Measurements from ENCODE around the gene JHY. TPM values are rescaled to one million over a fixed set of nuclear protein-coding genes. Genes with fewer than 3 reads are reported as not detected.

The JHY gene
- total and polyA plus RNA-seq, 2 donors (not counting 1 experiment from before 2014, with no cell fraction given), result 2.3 to 5.1 TPM

GRCh38 chr11:122869622-122870021 is 12.9 kb upstream of the JHY start:
- peaks cover 7% of the 10 kb centered on the region for H3K4me1 Mint-ChIP-seq
- Histone ChIP-seq H3K4me1 (ENCODE audit: control insufficient read depth in 2 of 2, insufficient read depth in 2 of 2, low read length in 2 of 2) (peaks cover 0 to under 1% of the 10 kb centered on the region in 2 donors), H3K9ac (ENCODE audit: low read length) (no peak overlapping the region), H3K79me2 (ENCODE audit: control insufficient read depth, insufficient read depth, low read length) (no peaks in the 10 kb centered on the region), H3K27me3 (replicated peaks in 1 of 4; ENCODE audit: control extremely low read depth in 1 of 4, control insufficient read depth in 3 of 4, insufficient read depth in 4 of 4, low read length in 3 of 4) (peaks cover 0 to 12% (median 2%) of the 10 kb centered on the region in 4 experiments), H4K20me1 (ENCODE audit: control insufficient read depth, insufficient read depth, low read length, poor library complexity, severe bottlenecking) (no peaks in the 10 kb centered on the region), H3K4me3 (ENCODE audit: control extremely low read depth in 1 of 5, extremely low read depth in 1 of 5, insufficient read depth in 1 of 5, low read depth in 2 of 5, low read length in 4 of 5) (no peak overlapping the region), H3K4me2 (replicated peaks; ENCODE audit: low read depth, low read length, poor library complexity, severe bottlenecking) (no peak overlapping the region), H2AFZ (ENCODE audit: insufficient read depth, low read depth, low read length, poor library complexity, severe bottlenecking) (no peak overlapping the region), H3K9me3 (ENCODE audit: control extremely low read depth in 1 of 3, control insufficient read depth in 2 of 3, insufficient read depth in 1 of 3, low read length in 2 of 3) (no peaks in the 10 kb centered on the region), H3K27ac (ENCODE audit: low read length in 2 of 2) (no peak overlapping the region), H3K36me3 (replicated peaks in 1 of 2; ENCODE audit: control extremely low read depth in 1 of 2, control insufficient read depth in 1 of 2, extremely low read depth in 1 of 2, insufficient read depth in 2 of 2, low read length in 1 of 2) (no peaks in the 10 kb centered on the region)
- H3K9me3 Mint-ChIP-seq (ENCODE audit: insufficient read depth), result no peaks in the 10 kb centered on the region
- no peak for ATAC-seq (ENCODE audit: low read depth)
- WGBS (ENCODE audit: insufficient coverage), result no CpG with 5 or more reads among the region's 6 CpGs
- no peak overlapping the region for H3K4me3 Mint-ChIP-seq
- H3K27ac Mint-ChIP-seq, result no peak overlapping the region
- TF ChIP-seq CTCF (IDR thresholded peaks at IDR 0.05), result no peak
- TF ChIP-seq EZH2 (IDR thresholded peaks at IDR 0.05; ENCODE audit: borderline replicate concordance, insufficient read depth, low read depth, low read length, poor library complexity, severe bottlenecking), result no peak
- DNase-seq, result no peak
- POLR2A ChIA-PET, result no interaction called here
- intact Hi-C loops (cut with micrococcal nuclease), result no loop called here
- CTCF ChIA-PET, result interaction anchor here (0.7 to 1.2 kb wide), 3 partner anchors 15 to 151 kb away, joined by 3 read pairs; no protein-coding TSS in a partner anchor
- H3K27me3 Mint-ChIP-seq, result peaks cover 40% of the 10 kb centered on the region

GRCh38 chr11:122871302-122871701 is 11.3 kb upstream of the JHY start:
- Histone ChIP-seq H3K4me2 (replicated peaks; ENCODE audit: low read depth, low read length, poor library complexity, severe bottlenecking) (no peak overlapping the region), H3K79me2 (ENCODE audit: control insufficient read depth, insufficient read depth, low read length) (no peaks in the 10 kb centered on the region), H3K27ac (ENCODE audit: low read length in 2 of 2) (no peak overlapping the region), H3K9ac (ENCODE audit: low read length) (no peak overlapping the region), H3K27me3 (replicated peaks in 1 of 4; ENCODE audit: control extremely low read depth in 1 of 4, control insufficient read depth in 3 of 4, insufficient read depth in 4 of 4, low read length in 3 of 4) (peaks cover 0 to 3% (median 0%) of the 10 kb centered on the region in 4 experiments), H3K4me3 (ENCODE audit: control extremely low read depth in 1 of 5, extremely low read depth in 1 of 5, insufficient read depth in 1 of 5, low read depth in 2 of 5, low read length in 4 of 5) (no peak overlapping the region), H3K9me3 (ENCODE audit: control extremely low read depth in 1 of 3, control insufficient read depth in 2 of 3, insufficient read depth in 1 of 3, low read length in 2 of 3) (no peaks in the 10 kb centered on the region), H3K36me3 (replicated peaks in 1 of 2; ENCODE audit: control extremely low read depth in 1 of 2, control insufficient read depth in 1 of 2, extremely low read depth in 1 of 2, insufficient read depth in 2 of 2, low read length in 1 of 2) (no peaks in the 10 kb centered on the region), H4K20me1 (ENCODE audit: control insufficient read depth, insufficient read depth, low read length, poor library complexity, severe bottlenecking) (no peaks in the 10 kb centered on the region), H3K4me1 (ENCODE audit: control insufficient read depth in 2 of 2, insufficient read depth in 2 of 2, low read length in 2 of 2) (peaks cover 0 to 3% of the 10 kb centered on the region in 2 donors), H2AFZ (ENCODE audit: insufficient read depth, low read depth, low read length, poor library complexity, severe bottlenecking) (no peak overlapping the region)
- no peaks in the 10 kb centered on the region for H3K9me3 Mint-ChIP-seq (ENCODE audit: insufficient read depth)
- H3K27me3 Mint-ChIP-seq, result peaks cover 27% of the 10 kb centered on the region
- intact Hi-C loops (cut with micrococcal nuclease), result no loop called here
- H3K4me3 Mint-ChIP-seq, result no peak overlapping the region
- 100% methylated on average over 1 of the region's 4 CpGs for WGBS (ENCODE audit: insufficient coverage)
- ATAC-seq (ENCODE audit: low read depth) (no peak), DNase-seq (no peak)
- H3K4me1 Mint-ChIP-seq, result peaks cover 8% of the 10 kb centered on the region
- ChIA-PET CTCF (interaction anchor here (1.0 kb wide), 1 partner anchor 9 kb away, joined by 3 read pairs; no protein-coding TSS in a partner anchor), POLR2A (no interaction called here)
- no peak for TF ChIP-seq EZH2 (IDR thresholded peaks at IDR 0.05; ENCODE audit: borderline replicate concordance, insufficient read depth, low read depth, low read length, poor library complexity, severe bottlenecking)
- no peak for TF ChIP-seq CTCF (IDR thresholded peaks at IDR 0.05)
- no peak overlapping the region for H3K27ac Mint-ChIP-seq

All from B cell (primary cell).